GM12891 (cell line): ENCODE results near the gene SLC6A11.

Experiments
- POLR2A ChIP-seq: IDR thresholded peaks from 2 replicates; pipeline ENCODE4 v1.6.1; 2011; ENCODE audit warnings: low read depth, low read length, control low read depth
- POLR2AphosphoS5 ChIP-seq: IDR thresholded peaks from 2 replicates; pipeline ENCODE4 v1.6.1; 2011; ENCODE audit warnings: low read depth, low read length, control low read depth
- TAF1 ChIP-seq: IDR thresholded peaks from 2 replicates; pipeline ENCODE4 v1.6.1; 2011; ENCODE audit warnings: low read depth, low read length, control low read depth

DNA sequence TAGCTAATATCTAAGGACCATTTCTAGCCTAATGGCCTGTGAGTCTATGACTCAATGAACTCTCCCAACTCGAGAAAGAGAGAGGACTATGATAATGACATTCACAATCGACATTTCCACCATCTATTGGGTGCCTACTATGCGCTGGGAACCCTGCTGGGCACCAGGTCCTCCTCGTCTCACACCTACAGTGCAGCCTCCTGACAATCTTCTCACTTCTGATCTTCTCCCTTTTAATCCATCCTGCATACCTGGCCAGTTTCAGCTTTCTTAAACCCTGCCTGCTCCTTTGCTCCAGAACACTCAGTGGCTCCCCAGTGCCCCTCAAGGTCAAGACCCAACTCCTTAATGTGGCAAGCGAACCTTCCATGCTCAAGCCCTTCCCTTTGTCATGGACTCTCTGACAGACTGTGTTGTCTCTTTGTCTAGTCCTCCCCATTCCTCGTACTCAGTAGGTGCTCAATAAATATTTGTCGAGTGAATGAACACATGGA, 173.0 kb downstream of the SLC6A11 start:
- no peak for TF ChIP-seq POLR2AphosphoS5
- no peak for TF ChIP-seq TAF1
- no peak for TF ChIP-seq POLR2A
